Left ventricle myocardium inferior (tissue), 1 donor: ENCODE results near the gene PAX5. TPM values are rescaled to one million over a fixed set of nuclear protein-coding genes. Genes with fewer than 3 reads are reported as not detected.

ENCODE experiments used
- DNase-seq: peaks from one replicate; pipeline ENCODE4 v3.0.0-alpha.2; 2020
- H3K27ac ChIP-seq: fragments of 200-600 bp; replicated peaks from 2 replicates; pipeline ENCODE4 v1.8.0; 2021
- H3K27me3 ChIP-seq: fragments of 200-600 bp; 2 replicates; pipeline ENCODE4 v1.8.0; 2021; ENCODE audit warnings: low read depth
- H3K36me3 ChIP-seq: fragments of 200-600 bp; 2 replicates; pipeline ENCODE4 v1.8.0; 2021
- H3K4me1 ChIP-seq: fragments of 200-600 bp; 2 replicates; pipeline ENCODE4 v1.8.0; 2021
- H3K4me3 ChIP-seq: fragments of 200-600 bp; 2 replicates; pipeline ENCODE4 v1.8.0; 2021; ENCODE audit warnings: mild to moderate bottlenecking, moderate library complexity
- H3K9me3 ChIP-seq: fragments of 200-600 bp; replicated peaks from 2 replicates; pipeline ENCODE4 v1.8.0; 2021
- intact Hi-C: fragments of 100-400 bp; cut with micrococcal nuclease; formaldehyde crosslinking; loops from one replicate; pipeline ENCODE4 v1.11.0; 2022
- total RNA-seq: library from RNA; stranded (reverse); fragmentation: NEBNext Ultra II Directional; extraction: Animal tissue kit (Norgen Biotek cat#: 25700); gene quantifications from one replicate; pipeline ENCODE4 v1.2.1, GENCODE V29; 2021
- TF ChIP-seq, protein P1 (sequence below): fragments of 200-600 bp; IDR thresholded peaks from 2 replicates; pipeline ENCODE4 v1.8.0; 2021; ENCODE audit warnings: antibody characterized with exemption, mild to moderate bottlenecking, borderline replicate concordance
- donor health status: DM: no; HTN: yes; CAD: no; lungs with severe emphysema.

PAX5 gene
- total RNA-seq, 1 donor from 2014 or later = not detected

- TF ChIP-seq, protein P1, sequence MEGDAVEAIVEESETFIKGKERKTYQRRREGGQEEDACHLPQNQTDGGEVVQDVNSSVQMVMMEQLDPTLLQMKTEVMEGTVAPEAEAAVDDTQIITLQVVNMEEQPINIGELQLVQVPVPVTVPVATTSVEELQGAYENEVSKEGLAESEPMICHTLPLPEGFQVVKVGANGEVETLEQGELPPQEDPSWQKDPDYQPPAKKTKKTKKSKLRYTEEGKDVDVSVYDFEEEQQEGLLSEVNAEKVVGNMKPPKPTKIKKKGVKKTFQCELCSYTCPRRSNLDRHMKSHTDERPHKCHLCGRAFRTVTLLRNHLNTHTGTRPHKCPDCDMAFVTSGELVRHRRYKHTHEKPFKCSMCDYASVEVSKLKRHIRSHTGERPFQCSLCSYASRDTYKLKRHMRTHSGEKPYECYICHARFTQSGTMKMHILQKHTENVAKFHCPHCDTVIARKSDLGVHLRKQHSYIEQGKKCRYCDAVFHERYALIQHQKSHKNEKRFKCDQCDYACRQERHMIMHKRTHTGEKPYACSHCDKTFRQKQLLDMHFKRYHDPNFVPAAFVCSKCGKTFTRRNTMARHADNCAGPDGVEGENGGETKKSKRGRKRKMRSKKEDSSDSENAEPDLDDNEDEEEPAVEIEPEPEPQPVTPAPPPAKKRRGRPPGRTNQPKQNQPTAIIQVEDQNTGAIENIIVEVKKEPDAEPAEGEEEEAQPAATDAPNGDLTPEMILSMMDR = no peak
- Histone ChIP-seq H3K4me3 (no peak overlapping the region), H3K9me3 (peaks cover 17% of the 10 kb centered on the region), H3K4me1 (no peaks in the 10 kb centered on the region), H3K27me3 (peaks cover 96% of the 10 kb centered on the region), H3K27ac (no peak overlapping the region), H3K36me3 (no peaks in the 10 kb centered on the region)
- intact Hi-C loops = no loop called here
- DNase-seq = no peak
Observed at GRCh38 chr9:36993933-36994764, 39.9 kb downstream of the PAX5 start.

DNA sequence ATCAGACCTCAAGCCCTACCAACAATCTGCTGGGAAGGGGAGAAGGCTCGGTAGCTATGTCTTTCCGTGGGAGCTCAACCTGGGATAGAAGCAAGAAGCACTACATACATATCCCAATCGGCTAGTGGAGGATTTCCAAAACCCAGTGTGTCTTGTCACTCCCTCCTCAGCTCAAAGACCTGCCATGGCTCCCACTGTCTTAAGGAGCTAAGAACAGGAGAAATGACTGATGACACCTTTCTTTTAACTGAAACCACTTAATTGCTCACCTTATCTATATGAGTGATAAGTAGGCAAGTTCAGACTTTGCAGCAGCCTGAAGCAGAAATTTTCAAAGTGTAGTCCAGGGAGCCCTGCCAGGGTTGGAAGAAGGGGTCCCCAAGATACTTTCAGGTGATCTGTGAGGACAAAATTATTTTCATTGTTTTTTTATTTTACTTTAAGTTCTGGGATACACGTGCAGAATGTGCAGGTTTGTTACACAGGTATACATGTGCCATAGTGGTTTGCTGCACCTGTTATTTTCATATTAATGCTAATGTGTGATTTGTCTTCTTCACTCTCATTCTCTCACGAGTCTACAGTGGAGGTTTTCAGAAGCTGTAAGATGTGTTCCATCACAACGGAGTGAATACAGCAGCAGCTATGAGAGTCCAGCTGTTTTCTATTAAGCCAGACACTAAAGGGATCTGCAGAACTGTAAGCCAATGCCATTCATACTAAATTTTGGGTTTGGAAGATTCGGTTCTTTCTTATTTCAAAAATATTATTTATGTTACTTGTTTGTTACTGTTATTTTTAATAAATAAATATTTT is 41.4 kb downstream of the PAX5 start:
- DNase-seq = no peak
- H3K27ac ChIP-seq = no peak overlapping the region
- H3K27me3 ChIP-seq = peaks cover 99% of the 10 kb centered on the region
- intact Hi-C loops = no loop called here
- TF ChIP-seq, protein P1 = no peak
- H3K4me1 ChIP-seq = no peaks in the 10 kb centered on the region
- peaks cover 17% of the 10 kb centered on the region for H3K9me3 ChIP-seq
- H3K4me3 ChIP-seq = no peak overlapping the region
- H3K36me3 ChIP-seq = no peaks in the 10 kb centered on the region

DNA sequence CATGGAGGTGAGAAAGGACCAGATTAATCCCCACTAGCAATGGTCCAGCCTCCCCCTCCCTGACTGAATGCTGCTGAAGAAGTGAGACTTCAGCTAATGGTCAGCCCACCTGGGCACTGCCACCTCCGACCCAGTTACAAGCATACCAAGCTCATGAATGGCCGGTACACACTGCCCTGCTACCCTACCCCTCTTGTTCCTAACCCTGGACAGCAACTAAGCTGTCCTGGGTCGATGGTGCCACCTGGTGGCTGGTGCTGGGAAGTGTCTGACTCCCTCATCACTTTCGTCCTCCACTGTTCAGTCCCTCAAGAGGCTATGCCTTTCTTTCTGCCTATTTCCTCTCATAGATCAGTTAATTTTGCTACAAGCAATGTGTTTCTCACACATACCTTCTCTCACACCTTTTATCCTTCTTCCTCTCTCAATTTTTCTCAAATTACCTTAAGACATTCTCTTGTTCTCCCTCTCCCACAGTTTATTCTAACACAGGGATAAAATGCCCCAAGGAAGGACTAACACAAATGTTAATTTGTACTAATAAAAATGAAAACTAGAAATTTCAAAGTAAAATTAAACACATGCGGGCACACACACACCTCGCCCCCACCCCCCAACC is 42.4 kb downstream of the PAX5 start:
- no peak for DNase-seq
- no peak overlapping the region for H3K4me3 ChIP-seq
- peaks cover 17% of the 10 kb centered on the region for H3K9me3 ChIP-seq
- H3K27me3 ChIP-seq = peaks cover 99% of the 10 kb centered on the region
- no peaks in the 10 kb centered on the region for H3K36me3 ChIP-seq
- TF ChIP-seq, protein P1 = no peak
- intact Hi-C loops = no loop called here
- H3K27ac ChIP-seq = no peak overlapping the region
- H3K4me1 ChIP-seq = peaks cover 4% of the 10 kb centered on the region

GRCh38 chr9:36988848-36989247 is 45.2 kb downstream of the PAX5 start:
- Histone ChIP-seq H3K4me3 (no peak overlapping the region), H3K27ac (no peak overlapping the region), H3K4me1 (peaks cover 13% of the 10 kb centered on the region), H3K27me3 (peaks cover 99% of the 10 kb centered on the region), H3K9me3 (peaks cover 17% of the 10 kb centered on the region), H3K36me3 (no peaks in the 10 kb centered on the region)
- intact Hi-C loops = no loop called here
- no peak for DNase-seq
- TF ChIP-seq, protein P1 = no peak

GRCh38 chr9:36987891-36988290 is 46.2 kb downstream of the PAX5 start:
- Histone ChIP-seq H3K36me3 (no peaks in the 10 kb centered on the region), H3K4me1 (peaks cover 13% of the 10 kb centered on the region), H3K4me3 (no peak overlapping the region), H3K27me3 (peaks cover 100% of the 10 kb centered on the region), H3K9me3 (peaks cover 17% of the 10 kb centered on the region), H3K27ac (no peak overlapping the region)
- DNase-seq = no peak
- TF ChIP-seq, protein P1 = no peak
- intact Hi-C loops = no loop called here
